Raji (cell line): Measurements from ENCODE around the gene VAV2.

Experiments
- POLR2A ChIP-seq: IDR thresholded peaks from 2 replicates; pipeline ENCODE4 v1.6.1; 2011; ENCODE audit warnings: low read depth, low read length, control low read depth; ENCODE audit not compliant: insufficient read depth

VAV2 gene

DNA sequence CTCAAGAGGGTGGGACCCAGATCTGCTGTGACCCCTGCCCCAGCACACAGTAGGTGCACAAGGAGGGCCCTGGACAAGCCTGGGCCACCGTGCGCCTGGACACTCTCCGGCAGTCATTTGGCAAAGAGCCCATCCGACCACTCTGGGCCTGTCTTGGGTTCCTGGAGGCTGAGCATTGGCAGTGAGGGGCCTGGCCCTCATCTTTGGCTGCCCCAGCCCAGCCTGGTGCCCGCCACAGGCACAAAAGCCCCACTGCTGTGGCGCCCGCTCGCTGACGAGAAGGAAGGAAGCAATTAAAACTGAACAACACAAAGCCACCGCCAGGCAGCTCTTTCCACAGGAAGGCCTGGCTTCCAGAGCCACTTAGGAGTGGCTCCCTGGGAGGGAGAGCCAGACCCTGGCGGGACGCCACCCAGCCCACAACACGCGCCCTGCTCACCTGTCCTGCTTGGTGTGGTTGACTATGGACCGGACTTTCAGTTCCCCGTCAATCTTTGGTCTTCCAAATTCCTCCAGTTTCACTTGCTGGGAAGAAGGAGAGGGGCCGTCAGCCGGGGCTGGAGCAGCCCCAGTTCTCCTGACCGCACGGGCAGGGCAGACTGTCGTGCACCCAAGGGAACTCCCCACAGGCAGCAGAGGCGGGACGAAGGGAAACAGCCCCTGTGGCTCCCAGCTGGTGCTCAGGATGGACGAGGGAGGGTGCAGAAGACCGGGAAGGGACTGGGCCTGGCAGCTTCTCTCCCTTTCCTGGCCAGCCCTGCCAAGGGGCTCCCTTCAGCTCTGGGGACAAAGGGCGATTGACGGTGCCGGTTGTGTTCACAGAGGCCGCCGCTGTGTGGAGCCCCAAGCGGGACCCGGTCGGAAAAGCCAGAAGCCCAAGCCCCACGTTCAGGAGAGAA is 203.1 kb downstream of the VAV2 start:
- TF ChIP-seq POLR2A: no peak

DNA sequence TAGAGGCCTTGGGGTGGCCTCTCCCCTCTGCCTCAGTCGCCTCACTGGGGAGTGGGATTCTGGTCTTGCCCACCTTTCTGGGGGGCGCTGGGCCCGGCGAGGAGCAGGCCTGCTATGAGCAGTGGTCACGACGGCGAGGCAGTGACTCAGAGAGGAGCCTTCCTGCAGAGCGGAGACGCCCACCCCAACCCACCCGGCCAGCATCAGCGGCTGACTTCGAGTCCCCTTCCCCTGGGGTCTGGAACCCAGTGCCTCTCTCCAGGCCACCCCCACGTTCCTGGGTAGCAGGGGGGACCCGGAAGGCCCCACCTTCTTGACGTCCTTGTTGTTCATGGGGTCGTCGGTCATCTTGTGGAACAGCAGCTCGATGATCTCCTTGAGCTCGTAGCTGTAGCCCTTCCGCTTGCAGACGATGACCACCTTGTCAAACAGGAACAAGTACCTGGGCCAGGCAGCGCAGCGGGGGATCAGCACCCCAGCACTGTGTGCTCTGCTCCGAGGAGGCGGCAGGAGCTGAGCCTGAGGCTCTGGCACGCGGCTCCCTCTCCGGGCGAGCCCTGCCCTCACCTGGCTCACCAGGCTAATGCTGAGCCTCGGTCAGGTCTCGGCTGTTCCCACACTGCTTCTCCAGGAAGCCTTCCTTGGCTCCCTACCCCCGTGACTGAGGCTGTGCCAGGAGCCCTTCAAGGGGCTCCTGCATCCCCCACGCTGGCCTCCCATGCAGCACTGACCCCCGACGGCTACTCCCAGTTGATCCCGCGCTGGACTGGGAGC is 203.9 kb downstream of the VAV2 start:
- TF ChIP-seq POLR2A: no peak

DNA sequence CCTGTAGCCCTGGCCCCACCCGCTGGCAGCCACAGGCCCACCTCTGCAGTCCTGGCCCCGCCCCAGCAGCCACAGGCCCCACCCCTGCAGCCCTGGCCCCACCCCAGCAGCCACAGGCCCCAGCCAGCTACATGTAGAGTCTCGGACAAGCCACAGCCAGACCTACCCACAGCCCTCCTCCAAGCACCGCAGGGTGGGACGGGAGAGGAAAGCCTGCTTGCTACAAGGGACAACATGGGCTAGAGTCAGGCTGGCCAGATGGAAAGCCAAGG is 204.4 kb downstream of the VAV2 start:
- no peak for TF ChIP-seq POLR2A

DNA sequence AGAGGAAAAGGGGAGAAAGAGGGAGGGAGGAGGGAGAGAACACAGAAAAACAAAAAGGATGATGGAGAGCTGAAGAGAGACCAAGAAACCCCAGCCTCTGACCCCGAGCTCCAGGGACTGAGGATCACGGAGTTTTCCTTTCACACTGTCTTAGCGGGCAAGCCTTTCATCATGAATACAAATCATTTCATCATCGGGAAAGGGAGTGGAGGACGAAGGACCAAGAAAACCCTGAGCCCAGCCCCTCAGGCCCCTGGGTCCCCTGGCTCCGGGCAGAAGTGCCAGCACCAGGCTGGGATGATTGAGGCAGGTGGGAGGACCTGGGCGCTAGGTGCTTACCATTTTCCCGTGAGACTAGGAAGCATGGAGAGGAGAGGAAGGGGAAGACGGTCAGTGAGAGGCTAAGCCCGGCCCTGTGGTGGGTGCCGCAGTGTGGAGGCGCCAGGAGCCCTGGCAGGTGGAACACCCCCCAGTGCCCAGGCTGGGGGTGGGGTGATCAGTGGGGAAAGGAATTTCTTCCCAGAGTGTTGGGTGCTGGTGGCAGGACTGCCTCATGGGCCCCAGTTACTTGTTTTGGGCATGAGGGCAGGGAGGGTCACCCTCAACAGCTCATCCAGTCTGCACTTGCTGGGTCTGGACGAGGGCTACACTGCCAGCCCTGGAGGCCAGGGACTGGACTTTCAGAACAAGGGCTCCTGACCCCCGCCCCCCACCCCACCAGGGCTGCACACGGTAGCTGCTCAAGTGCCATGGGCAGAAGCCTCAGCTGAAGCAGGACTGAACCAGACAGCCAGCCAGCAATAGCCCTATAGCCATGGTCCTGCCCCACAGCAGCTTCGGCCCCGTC is 205.0 kb downstream of the VAV2 start:
- TF ChIP-seq POLR2A: no peak

DNA sequence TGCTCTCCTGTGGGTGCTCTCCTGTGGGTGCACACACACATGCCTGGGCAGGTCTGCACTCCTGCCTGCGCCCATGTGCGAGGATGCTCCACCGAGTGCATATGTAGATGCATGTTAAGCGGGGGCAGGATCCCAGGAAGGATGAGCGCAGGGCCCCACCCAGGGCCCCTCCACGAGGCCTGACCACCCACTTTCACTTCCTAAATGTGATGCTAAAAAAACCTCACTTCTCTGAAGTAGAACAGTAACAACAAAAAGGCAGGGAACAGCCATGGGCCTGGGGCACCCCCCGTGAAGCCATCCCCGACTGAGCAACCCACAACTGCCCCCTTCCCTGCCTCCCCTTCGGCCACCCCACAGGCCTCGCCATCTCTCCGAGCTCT is 205.8 kb downstream of the VAV2 start:
- no peak for TF ChIP-seq POLR2A

DNA sequence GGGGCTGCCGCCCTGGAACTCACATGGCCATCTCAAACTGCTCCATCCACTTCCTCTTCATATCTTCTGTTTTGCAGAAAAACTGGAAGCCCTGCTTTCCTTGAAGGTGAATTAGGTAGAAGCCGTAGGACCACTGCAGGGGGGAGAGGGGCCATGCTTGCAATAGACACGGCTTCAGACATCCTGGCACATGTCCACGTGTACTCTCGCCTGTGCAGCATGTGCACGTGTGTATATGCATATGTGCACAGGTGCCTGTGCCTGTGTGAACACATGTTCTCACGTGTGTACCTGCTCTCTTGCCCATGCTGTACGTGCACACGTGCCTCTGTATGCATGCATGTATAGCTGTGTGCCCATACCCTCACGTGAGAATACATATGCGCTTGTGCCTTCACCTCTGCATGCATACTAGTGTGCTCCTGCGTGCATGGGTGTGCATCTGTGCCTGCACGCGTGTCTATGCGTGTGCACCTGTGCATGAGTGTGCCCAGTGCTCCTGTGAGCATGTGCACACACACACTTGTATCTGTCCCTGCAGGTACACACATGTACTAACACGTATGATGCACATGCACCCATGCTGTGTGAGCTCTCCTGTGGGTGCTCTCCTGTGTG is 206.3 kb downstream of the VAV2 start:
- no peak for TF ChIP-seq POLR2A

DNA sequence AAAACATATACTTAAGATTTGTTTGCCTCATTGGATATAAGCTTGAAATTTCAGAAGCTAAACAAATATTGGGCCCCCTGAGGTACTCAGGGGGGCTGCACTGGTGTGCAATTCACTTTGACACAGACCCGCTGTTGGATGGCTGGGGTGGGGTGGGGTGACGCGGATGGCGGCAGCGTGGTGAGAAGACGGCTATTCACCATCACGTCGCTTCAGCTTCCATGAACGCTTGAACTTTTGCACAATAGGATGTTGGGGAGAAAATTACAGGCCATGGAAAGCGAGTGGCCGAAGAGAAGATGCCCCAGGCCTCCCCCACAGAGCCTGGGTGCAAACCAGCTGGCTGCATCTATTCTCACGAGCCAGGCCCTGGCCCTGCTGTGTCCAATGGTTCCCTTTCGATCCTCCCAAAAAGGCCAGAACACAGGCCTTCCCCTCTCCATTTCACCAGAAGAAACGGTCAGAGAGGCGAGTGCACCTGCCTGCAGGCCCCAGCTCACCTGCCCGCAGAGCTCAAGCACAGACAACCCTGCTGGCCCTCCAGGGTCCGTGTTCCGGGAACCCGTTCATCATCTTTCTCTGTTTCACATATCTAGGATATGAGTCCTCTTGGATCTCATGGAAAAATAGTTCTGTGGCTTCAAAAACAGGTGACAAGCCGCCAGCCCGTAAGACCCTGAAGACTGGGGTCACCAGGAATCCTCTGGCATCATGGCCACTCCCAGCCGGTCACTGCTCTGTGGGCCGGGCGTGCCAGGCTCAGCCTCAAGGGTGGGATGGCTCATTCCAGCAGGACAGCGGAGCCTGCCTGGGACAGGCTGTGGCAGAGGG is 207.2 kb downstream of the VAV2 start:
- TF ChIP-seq POLR2A: no peak

DNA sequence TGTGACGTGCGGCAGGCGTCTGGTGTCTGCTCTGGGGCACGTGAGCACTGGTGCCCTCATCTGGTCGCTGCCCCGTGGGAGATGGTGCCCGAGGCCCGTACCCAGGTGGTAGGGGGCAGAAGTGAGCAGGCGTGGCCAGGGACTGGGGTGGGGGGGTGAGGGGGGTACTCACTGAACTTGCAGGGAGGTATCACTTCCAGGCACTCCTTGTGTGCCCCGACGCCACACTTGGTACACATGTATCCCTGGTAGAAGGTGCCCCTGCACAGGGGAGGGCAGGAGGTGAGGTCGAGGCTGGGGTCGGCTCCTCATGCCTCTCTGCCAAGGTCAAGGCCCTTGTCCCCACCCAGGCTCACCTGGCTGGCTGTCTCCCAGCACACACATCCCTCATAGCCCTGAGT is 208.8 kb downstream of the VAV2 start:
- no peak for TF ChIP-seq POLR2A

DNA sequence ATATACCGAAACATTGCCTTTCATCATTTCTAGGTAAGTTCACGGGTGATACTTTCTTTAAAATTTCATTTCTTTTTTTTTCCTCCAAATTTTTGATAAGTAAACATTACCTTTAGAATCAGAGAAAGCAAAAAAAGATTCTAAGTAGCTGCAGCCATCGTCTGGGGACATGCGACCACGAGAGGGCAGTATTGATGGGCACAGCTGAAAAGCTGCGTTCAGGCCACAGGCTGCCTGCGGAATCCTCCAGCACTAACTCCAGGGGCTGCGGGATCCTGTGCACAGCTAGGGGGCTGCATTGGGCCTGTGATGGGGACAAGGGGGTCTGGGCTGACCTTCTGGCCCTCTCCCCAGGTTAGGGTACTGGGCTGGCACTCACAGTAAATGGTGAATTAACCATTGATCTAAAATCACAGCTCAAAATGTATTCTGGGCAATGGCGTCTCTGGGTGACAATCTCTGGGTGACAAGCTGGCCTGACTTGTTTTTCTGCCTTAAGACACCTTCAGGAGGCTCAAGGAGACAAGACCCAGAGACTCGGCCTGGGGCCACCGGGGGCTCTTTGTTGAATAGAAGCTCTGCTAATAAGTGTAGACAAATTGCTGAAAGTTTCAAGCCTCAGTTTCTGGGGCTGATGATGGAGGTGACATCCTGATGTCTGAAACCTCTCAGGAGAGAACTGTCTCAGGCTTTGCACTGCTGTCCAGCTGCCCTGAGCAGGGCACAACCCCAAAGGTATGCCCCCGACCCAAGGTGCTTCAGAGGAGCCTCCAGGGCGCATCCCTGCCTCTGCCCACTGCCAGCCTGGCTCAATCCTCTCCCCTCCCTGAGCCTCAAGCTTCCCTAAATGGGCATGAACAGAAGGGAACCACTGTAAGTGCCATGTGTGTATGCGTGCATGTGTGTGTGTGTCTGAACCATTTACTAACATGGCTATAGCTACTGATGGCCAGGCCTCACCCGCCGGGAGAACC is 209.7 kb downstream of the VAV2 start:
- TF ChIP-seq POLR2A: no peak

DNA sequence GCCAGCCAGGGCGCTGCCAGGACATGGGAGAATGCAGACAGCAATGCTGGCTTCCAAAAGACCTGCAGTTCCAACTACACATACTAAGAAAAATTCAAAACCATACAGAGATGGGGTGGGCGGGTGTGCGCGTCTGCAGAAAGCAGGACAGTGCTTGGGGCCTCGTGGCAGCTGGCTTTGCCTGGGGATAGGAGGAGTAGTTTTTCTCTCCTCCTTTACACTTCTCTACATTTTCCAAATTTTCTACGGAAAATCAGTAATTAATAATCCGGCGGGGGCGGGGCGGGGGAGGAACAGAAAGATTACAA is 210.3 kb downstream of the VAV2 start:
- no peak for TF ChIP-seq POLR2A

DNA sequence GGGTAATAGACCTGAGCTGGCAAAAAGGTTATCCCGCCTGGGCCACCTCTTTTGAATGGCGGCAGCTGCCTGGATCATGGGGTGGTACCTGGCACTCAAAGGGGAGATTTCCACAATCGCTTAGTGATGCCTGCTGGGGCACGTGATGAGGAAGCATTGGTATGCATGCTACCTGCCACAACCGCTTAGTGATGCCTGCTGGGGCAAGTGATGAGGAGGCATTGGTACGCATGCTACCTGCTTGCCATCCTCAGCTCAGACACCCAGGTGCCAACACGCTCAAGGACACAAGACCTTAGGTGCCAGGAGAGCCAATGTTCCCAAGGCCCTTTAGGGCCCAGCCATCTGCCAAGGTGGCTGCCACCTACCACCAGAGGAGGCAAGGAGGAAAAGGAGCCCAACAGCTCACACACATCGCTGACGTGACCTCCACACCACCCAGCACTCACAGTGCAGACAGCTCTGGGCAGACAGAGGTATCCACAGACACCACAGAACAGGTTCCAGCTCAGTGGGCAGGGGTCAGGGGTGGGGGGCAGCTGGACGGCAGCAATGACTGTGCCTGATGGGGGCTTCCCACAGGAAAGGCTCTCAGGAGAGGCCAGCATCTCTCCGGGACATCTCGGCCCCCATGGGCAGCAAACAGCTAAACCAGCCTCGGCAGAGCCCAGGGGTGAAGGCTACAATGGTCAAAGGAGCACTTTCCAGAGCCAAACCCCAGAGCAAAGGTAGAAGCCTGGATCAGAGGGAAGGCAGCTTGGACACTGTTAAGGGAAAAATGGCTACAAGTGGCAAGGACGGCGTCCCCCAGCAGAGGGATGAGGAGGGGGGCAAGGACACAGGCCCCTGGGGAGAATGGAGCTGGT is 210.9 kb downstream of the VAV2 start:
- no peak for TF ChIP-seq POLR2A

DNA sequence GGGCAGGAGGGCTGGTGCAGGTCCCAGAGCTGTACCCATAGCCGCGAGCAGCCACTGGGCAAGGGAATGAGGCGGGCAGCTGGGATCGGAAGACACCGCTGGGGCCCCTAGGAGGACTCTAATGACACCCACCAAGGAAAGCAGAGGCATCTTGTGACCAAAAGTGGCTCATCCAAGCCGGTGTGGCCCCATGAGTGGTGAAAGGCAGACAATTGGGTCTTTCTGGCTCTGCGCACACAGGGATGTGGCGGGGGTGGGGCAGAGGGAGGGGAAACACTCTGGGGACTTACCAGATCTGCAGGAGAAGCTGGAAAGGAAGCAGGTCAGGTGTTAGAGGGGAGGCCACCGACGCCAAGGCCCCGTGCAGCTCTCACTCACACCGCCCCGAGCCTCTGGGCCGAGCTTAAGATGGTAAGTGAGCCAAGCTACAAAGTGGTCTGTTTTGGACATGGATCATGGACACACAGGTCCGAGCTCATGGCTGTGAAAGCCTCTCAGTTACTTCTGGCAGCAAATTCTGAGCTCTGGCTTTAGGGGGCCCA is 211.6 kb downstream of the VAV2 start:
- no peak for TF ChIP-seq POLR2A
